AG09309 (cell line): ENCODE measurements around the gene POMT2.

ENCODE experiments used
- DNase-seq: peaks from one replicate; pipeline ENCODE4 v3.0.0-alpha.2; 2010; ENCODE audit warnings: low read depth
- H3K4me3 ChIP-seq: 2 replicates; pipeline ENCODE4 v1.5.1; 2011; ENCODE audit warnings: mild to moderate bottlenecking, low read depth, low read length, moderate library complexity; ENCODE audit not compliant: control insufficient read depth
- CTCF ChIP-seq: IDR thresholded peaks from 2 replicates; pipeline ENCODE4 v1.5.1; 2011; ENCODE audit warnings: mild to moderate bottlenecking, low read depth, low read length, inconsistent platforms; ENCODE audit not compliant: insufficient read depth, control insufficient read depth; ENCODE audit errors: missing control alignments

The POMT2 gene

GRCh38 chr14:77327111-77327510 lies 6.4 kb upstream of the POMT2 start:
- TF ChIP-seq CTCF, result no peak
- DNase-seq, result no peak
- no peak overlapping the region for H3K4me3 ChIP-seq

- no peak overlapping the region for H3K4me3 ChIP-seq
- no peak for TF ChIP-seq CTCF
- no peak for DNase-seq
These were observed 5.0 kb upstream of the POMT2 start for GRCh38 chr14:77325746-77326094.

- DNase-seq, result no peak
- no peak for TF ChIP-seq CTCF
- H3K4me3 ChIP-seq, result no peak overlapping the region
These were observed 4.4 kb upstream of the POMT2 start for GRCh38 chr14:77324816-77325745.

GRCh38 chr14:77324289-77324688 lies 3.6 kb upstream of the POMT2 start:
- no peak for TF ChIP-seq CTCF
- H3K4me3 ChIP-seq, result no peak overlapping the region
- no peak for DNase-seq

GRCh38 chr14:77323571-77323970 lies 2.9 kb upstream of the POMT2 start:
- no peak overlapping the region for H3K4me3 ChIP-seq
- TF ChIP-seq CTCF, result no peak
- no peak for DNase-seq

GRCh38 chr14:77322951-77323350 lies 2.3 kb upstream of the POMT2 start:
- TF ChIP-seq CTCF, result no peak
- DNase-seq, result no peak
- no peak overlapping the region for H3K4me3 ChIP-seq
